ENCODE results near the gene CDH4.

The CDH4 gene

GRCh38 chr20:61664556-61665320 lies 412.7 kb downstream of the CDH4 start:
- H3K4me3 Mint-ChIP-seq, result no peak overlapping the region
- DNase-seq (ENCODE audit: low spot score), result no peak
- no peaks in the 10 kb centered on the region for H3K9me3 Mint-ChIP-seq
- H3K27me3 Mint-ChIP-seq (ENCODE audit: low read depth), result no peaks in the 10 kb centered on the region
- no peak overlapping the region for H3K27ac Mint-ChIP-seq
- no peaks in the 10 kb centered on the region for H3K36me3 Mint-ChIP-seq (ENCODE audit: low read depth)
- no peaks in the 10 kb centered on the region for H3K4me1 Mint-ChIP-seq (ENCODE audit: low read depth)

- no peak for DNase-seq (ENCODE audit: low spot score)
- H3K27ac Mint-ChIP-seq, result no peak overlapping the region
- no peaks in the 10 kb centered on the region for H3K36me3 Mint-ChIP-seq (ENCODE audit: low read depth)
- no peak overlapping the region for H3K4me3 Mint-ChIP-seq
- H3K9me3 Mint-ChIP-seq, result no peaks in the 10 kb centered on the region
- H3K4me1 Mint-ChIP-seq (ENCODE audit: low read depth), result no peaks in the 10 kb centered on the region
- H3K27me3 Mint-ChIP-seq (ENCODE audit: low read depth), result no peaks in the 10 kb centered on the region
Measured at GRCh38 chr20:61665528-61666470, 413.7 kb downstream of the CDH4 start.

- Mint-ChIP-seq H3K36me3 (ENCODE audit: low read depth) (no peaks in the 10 kb centered on the region), H3K27me3 (ENCODE audit: low read depth) (no peaks in the 10 kb centered on the region), H3K9me3 (no peaks in the 10 kb centered on the region), H3K4me1 (ENCODE audit: low read depth) (no peaks in the 10 kb centered on the region), H3K27ac (no peak overlapping the region), H3K4me3 (no peak overlapping the region)
- no peak for DNase-seq (ENCODE audit: low spot score)
Measured at GRCh38 chr20:61666471-61666832, 414.4 kb downstream of the CDH4 start.

- no peak overlapping the region for H3K4me3 Mint-ChIP-seq
- no peaks in the 10 kb centered on the region for H3K9me3 Mint-ChIP-seq
- H3K27me3 Mint-ChIP-seq (ENCODE audit: low read depth), result no peaks in the 10 kb centered on the region
- no peaks in the 10 kb centered on the region for H3K36me3 Mint-ChIP-seq (ENCODE audit: low read depth)
- DNase-seq (ENCODE audit: low spot score), result no peak
- no peak overlapping the region for H3K27ac Mint-ChIP-seq
- H3K4me1 Mint-ChIP-seq (ENCODE audit: low read depth), result no peaks in the 10 kb centered on the region
Measured at GRCh38 chr20:61667056-61667792, 415.2 kb downstream of the CDH4 start.

GRCh38 chr20:61668065-61668650 lies 416.1 kb downstream of the CDH4 start:
- Mint-ChIP-seq H3K9me3 (no peaks in the 10 kb centered on the region), H3K4me1 (ENCODE audit: low read depth) (no peaks in the 10 kb centered on the region), H3K27me3 (ENCODE audit: low read depth) (no peaks in the 10 kb centered on the region), H3K36me3 (ENCODE audit: low read depth) (no peaks in the 10 kb centered on the region), H3K27ac (no peak overlapping the region), H3K4me3 (no peak overlapping the region)
- DNase-seq (ENCODE audit: low spot score), result no peak

- H3K36me3 Mint-ChIP-seq (ENCODE audit: low read depth), result no peaks in the 10 kb centered on the region
- no peak overlapping the region for H3K4me3 Mint-ChIP-seq
- no peak for DNase-seq (ENCODE audit: low spot score)
- H3K9me3 Mint-ChIP-seq, result no peaks in the 10 kb centered on the region
- H3K27ac Mint-ChIP-seq, result no peak overlapping the region
- no peaks in the 10 kb centered on the region for H3K27me3 Mint-ChIP-seq (ENCODE audit: low read depth)
- H3K4me1 Mint-ChIP-seq (ENCODE audit: low read depth), result no peaks in the 10 kb centered on the region
Measured at GRCh38 chr20:61668771-61669503, 416.9 kb downstream of the CDH4 start.

GRCh38 chr20:61670274-61670673 lies 418.2 kb downstream of the CDH4 start:
- H3K9me3 Mint-ChIP-seq, result no peaks in the 10 kb centered on the region
- no peaks in the 10 kb centered on the region for H3K4me1 Mint-ChIP-seq (ENCODE audit: low read depth)
- no peak overlapping the region for H3K27ac Mint-ChIP-seq
- no peak for DNase-seq (ENCODE audit: low spot score)
- H3K36me3 Mint-ChIP-seq (ENCODE audit: low read depth), result no peaks in the 10 kb centered on the region
- H3K27me3 Mint-ChIP-seq (ENCODE audit: low read depth), result no peaks in the 10 kb centered on the region
- no peak overlapping the region for H3K4me3 Mint-ChIP-seq

GRCh38 chr20:61671559-61671958 lies 419.5 kb downstream of the CDH4 start:
- no peak overlapping the region for H3K4me3 Mint-ChIP-seq
- H3K4me1 Mint-ChIP-seq (ENCODE audit: low read depth), result no peaks in the 10 kb centered on the region
- no peaks in the 10 kb centered on the region for H3K36me3 Mint-ChIP-seq (ENCODE audit: low read depth)
- no peak overlapping the region for H3K27ac Mint-ChIP-seq
- DNase-seq (ENCODE audit: low spot score), result no peak
- no peaks in the 10 kb centered on the region for H3K9me3 Mint-ChIP-seq
- no peaks in the 10 kb centered on the region for H3K27me3 Mint-ChIP-seq (ENCODE audit: low read depth)

- Mint-ChIP-seq H3K4me3 (no peak overlapping the region), H3K36me3 (ENCODE audit: low read depth) (no peaks in the 10 kb centered on the region), H3K9me3 (no peaks in the 10 kb centered on the region), H3K4me1 (ENCODE audit: low read depth) (no peaks in the 10 kb centered on the region), H3K27me3 (ENCODE audit: low read depth) (no peaks in the 10 kb centered on the region), H3K27ac (no peak overlapping the region)
- no peak for DNase-seq (ENCODE audit: low spot score)
Measured at GRCh38 chr20:61673152-61673847, 421.2 kb downstream of the CDH4 start.

- no peak overlapping the region for H3K4me3 Mint-ChIP-seq
- H3K36me3 Mint-ChIP-seq (ENCODE audit: low read depth), result no peaks in the 10 kb centered on the region
- no peak for DNase-seq (ENCODE audit: low spot score)
- H3K27ac Mint-ChIP-seq, result no peak overlapping the region
- H3K4me1 Mint-ChIP-seq (ENCODE audit: low read depth), result no peaks in the 10 kb centered on the region
- H3K27me3 Mint-ChIP-seq (ENCODE audit: low read depth), result no peaks in the 10 kb centered on the region
- H3K9me3 Mint-ChIP-seq, result no peaks in the 10 kb centered on the region
Measured at GRCh38 chr20:61674121-61674520, 422.1 kb downstream of the CDH4 start.

GRCh38 chr20:61674688-61675087 lies 422.6 kb downstream of the CDH4 start:
- no peaks in the 10 kb centered on the region for H3K9me3 Mint-ChIP-seq
- no peak overlapping the region for H3K4me3 Mint-ChIP-seq
- no peak for DNase-seq (ENCODE audit: low spot score)
- H3K27ac Mint-ChIP-seq, result no peak overlapping the region
- no peaks in the 10 kb centered on the region for H3K27me3 Mint-ChIP-seq (ENCODE audit: low read depth)
- H3K36me3 Mint-ChIP-seq (ENCODE audit: low read depth), result no peaks in the 10 kb centered on the region
- H3K4me1 Mint-ChIP-seq (ENCODE audit: low read depth), result no peaks in the 10 kb centered on the region

GRCh38 chr20:61677928-61678327 lies 425.9 kb downstream of the CDH4 start:
- no peak overlapping the region for H3K4me3 Mint-ChIP-seq
- H3K36me3 Mint-ChIP-seq (ENCODE audit: low read depth), result no peaks in the 10 kb centered on the region
- H3K27ac Mint-ChIP-seq, result no peak overlapping the region
- no peak for DNase-seq (ENCODE audit: low spot score)
- H3K4me1 Mint-ChIP-seq (ENCODE audit: low read depth), result no peaks in the 10 kb centered on the region
- no peaks in the 10 kb centered on the region for H3K9me3 Mint-ChIP-seq
- no peaks in the 10 kb centered on the region for H3K27me3 Mint-ChIP-seq (ENCODE audit: low read depth)

- Mint-ChIP-seq H3K36me3 (ENCODE audit: low read depth) (no peaks in the 10 kb centered on the region), H3K4me3 (no peak overlapping the region), H3K27ac (no peak overlapping the region), H3K4me1 (ENCODE audit: low read depth) (no peaks in the 10 kb centered on the region), H3K27me3 (ENCODE audit: low read depth) (no peaks in the 10 kb centered on the region), H3K9me3 (no peaks in the 10 kb centered on the region)
- no peak for DNase-seq (ENCODE audit: low spot score)
Measured at GRCh38 chr20:61678437-61678836, 426.4 kb downstream of the CDH4 start.
